Stimulated activated CD4-positive, alpha-beta T cell treated with anti-CD3 and anti-CD28 coated beads, Interleukin-1b, Interleukin-23, amount 100 ng/mL, for 1 hour (primary cell): ENCODE data around the gene TEDDM1.
"Not testable (repeated sequence)": the region's sequence is repeated elsewhere in the genome, so short reads cannot be mapped to it uniquely, and the experiment has no call there.

Experiments
- DNase-seq, 2 donors: peaks; one replicate each; pipeline ENCODE4 v3.0.0-alpha.2; 2020; ENCODE audit warnings: low read depth in 2 of 2

Gene TEDDM1

GRCh38 chr1:182380199-182380598 is 20.3 kb downstream of the TEDDM1 start:
- DNase-seq = no peak

- not testable (repeated sequence) for DNase-seq
Measured at GRCh38 chr1:182379781-182380180, 20.7 kb downstream of the TEDDM1 start.

GRCh38 chr1:182376936-182377574 is 23.4 kb downstream of the TEDDM1 start:
- no peak for DNase-seq

- no peak for DNase-seq
Measured at GRCh38 chr1:182374101-182374834, 26.2 kb downstream of the TEDDM1 start.

- no peak for DNase-seq
Measured at GRCh38 chr1:182370532-182370931, 29.9 kb downstream of the TEDDM1 start.

- no peak for DNase-seq
Measured at GRCh38 chr1:182368903-182369302, 31.6 kb downstream of the TEDDM1 start.

- DNase-seq = no peak
Measured at GRCh38 chr1:182368358-182368757, 32.1 kb downstream of the TEDDM1 start.

GRCh38 chr1:182367926-182368325 is 32.5 kb downstream of the TEDDM1 start:
- no peak for DNase-seq

GRCh38 chr1:182366596-182366995 is 33.9 kb downstream of the TEDDM1 start:
- DNase-seq = no peak

- no peak for DNase-seq
Measured at GRCh38 chr1:182359645-182360044, 40.8 kb downstream of the TEDDM1 start.

- DNase-seq = no peak
Measured at GRCh38 chr1:182357913-182358312, 42.6 kb downstream of the TEDDM1 start.

GRCh38 chr1:182357171-182357570 is 43.3 kb downstream of the TEDDM1 start:
- no peak for DNase-seq

- no peak for DNase-seq
Measured at GRCh38 chr1:182355723-182356098, 44.8 kb downstream of the TEDDM1 start.

- no peak for DNase-seq
Measured at GRCh38 chr1:182351790-182352364, 48.6 kb downstream of the TEDDM1 start.

GRCh38 chr1:182350839-182351238 is 49.6 kb downstream of the TEDDM1 start:
- DNase-seq = no peak

- no peak for DNase-seq
Measured at GRCh38 chr1:182348961-182349747, 51.3 kb downstream of the TEDDM1 start.
